DOHH2 (cell line): ENCODE data around the gene RPRD1A.

Source experiments
- CTCF ChIP-seq: fragments of 200-600 bp; sonication (generic); IDR thresholded peaks from one replicate; pipeline ENCODE4 v1.5.1; 2014; ENCODE audit warnings: antibody characterized with exemption, mild to moderate bottlenecking, low read depth, low read length; ENCODE audit not compliant: poor library complexity, severe bottlenecking
- EZH2phosphoT487 ChIP-seq: fragments of 200-600 bp; sonication (generic); IDR thresholded peaks from 2 replicates; pipeline ENCODE4 v1.6.1; 2017; ENCODE audit warnings: borderline replicate concordance, mild to moderate bottlenecking, antibody characterized with exemption, low read length, moderate library complexity, mixed read lengths

DNA sequence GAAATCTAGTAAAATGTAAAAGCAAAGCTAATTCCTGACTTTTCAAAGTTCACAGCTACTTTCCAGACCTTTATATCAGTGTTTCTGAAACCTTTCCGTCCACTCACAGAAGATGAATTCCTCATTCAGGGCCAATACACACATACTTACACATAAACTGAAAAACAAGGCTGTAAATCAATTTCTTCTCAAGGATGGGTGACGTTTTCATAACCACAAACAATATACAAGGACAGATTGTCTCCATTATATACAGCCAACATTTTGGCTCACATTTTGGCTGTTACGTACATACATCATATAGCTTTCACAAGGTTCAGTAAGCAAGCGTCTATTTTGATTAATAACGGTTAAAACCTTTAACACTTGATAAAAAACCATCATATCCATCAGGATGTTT lies 1.4 kb downstream of the RPRD1A start:
- TF ChIP-seq CTCF (no peak), EZH2phosphoT487 (no peak)
